Activated naive CD4-positive, alpha-beta T cell treated with anti-CD3 and anti-CD28 coated beads for 36 hours (primary cell): Measurements from ENCODE around the gene ARHGDIB. TPM values are rescaled to one million over a fixed set of nuclear protein-coding genes. Genes with fewer than 3 reads are reported as not detected.
A peak's percentile ranks its signal among the peaks of the same experiment; 100 is the strongest.

Source experiments
- CTCF ChIA-PET: fragments of 350-600 bp; sonication (Branson Sonifier 250); formaldehyde crosslinking; loops from one replicate; lab custom pipeline; 2021; ENCODE audit warnings: antibody characterized with exemption; lab: Charles Lee
- DNase-seq: peaks from one replicate; pipeline ENCODE4 v3.0.0-alpha.2; 2020
- H3K27ac Mint-ChIP-seq: one replicate; pipeline ENCODE4 v1.8.0; 2021; ENCODE audit warnings: mild to moderate bottlenecking, mixed read lengths
- H3K27me3 Mint-ChIP-seq: one replicate; pipeline ENCODE4 v1.8.0; 2021; ENCODE audit warnings: low read depth, mixed read lengths
- H3K36me3 Mint-ChIP-seq: one replicate; pipeline ENCODE4 v1.8.0; 2021; ENCODE audit warnings: low read depth, mixed read lengths
- H3K4me1 Mint-ChIP-seq: one replicate; pipeline ENCODE4 v1.8.0; 2021; ENCODE audit warnings: low read depth, mixed read lengths
- H3K4me3 Mint-ChIP-seq: one replicate; pipeline ENCODE4 v1.8.0; 2021; ENCODE audit warnings: mild to moderate bottlenecking, moderate library complexity, mixed read lengths
- H3K9me3 Mint-ChIP-seq: one replicate; pipeline ENCODE4 v1.8.0; 2021; ENCODE audit warnings: mixed read lengths
- intact Hi-C: fragments of 100-400 bp; cut with micrococcal nuclease; formaldehyde crosslinking; loops from one replicate; pipeline ENCODE4 v1.15.1; 2023
- total RNA-seq, 2 experiments: library from RNA; stranded (reverse); gene quantifications; one replicate each; pipeline ENCODE4 v1.2.3, GENCODE V29; 2021

The ARHGDIB gene
- 100 to 1,000 TPM; 663 to 730 TPM for total RNA-seq

- intact Hi-C loops = loop anchor here (1.0 to 5.0 kb wide), 11 partner anchors 9 to 1764 kb away; partner anchors contain the start of genes C12orf60, EMP1 and WBP11
- DNase-seq = peak; percentile 91
- H3K27me3 Mint-ChIP-seq = no peaks in the 10 kb centered on the region
- CTCF ChIA-PET = interaction anchor here (0.7 to 1.3 kb wide), 4 partner anchors 10 to 190 kb away, joined by 3 to 4 read pairs (median 4); partner anchors contain the start of gene PDE6H
- no peaks in the 10 kb centered on the region for H3K9me3 Mint-ChIP-seq
- peaks cover 41% of the 10 kb centered on the region for H3K4me1 Mint-ChIP-seq
- H3K27ac Mint-ChIP-seq = peak within 1 kb of the TSS; percentile 100
- peaks cover 35% of the 10 kb centered on the region for H3K36me3 Mint-ChIP-seq
- H3K4me3 Mint-ChIP-seq = peak within 1 kb of the TSS; percentile 98
These were observed at the start of gene ARHGDIB for GRCh38 chr12:14961466-14962152. ARHGDIB (minus strand) TSS chr12:14961601; CDS start chr12:14950712, 10,889 bp downstream.

- CTCF ChIA-PET = no interaction called here
- Mint-ChIP-seq H3K9me3 (no peaks in the 10 kb centered on the region), H3K36me3 (no peaks in the 10 kb centered on the region), H3K4me3 (no peak overlapping the region), H3K27me3 (peaks cover 11% of the 10 kb centered on the region), H3K4me1 (no peaks in the 10 kb centered on the region), H3K27ac (no peak overlapping the region)
- intact Hi-C loops = no loop called here
- no peak for DNase-seq
These were observed 49.8 kb upstream of the ARHGDIB start for GRCh38 chr12:15011162-15011561.

- H3K9me3 Mint-ChIP-seq = no peaks in the 10 kb centered on the region
- intact Hi-C loops = no loop called here
- H3K27ac Mint-ChIP-seq = no peak overlapping the region
- no peak overlapping the region for H3K4me3 Mint-ChIP-seq
- CTCF ChIA-PET = interaction anchor here (0.7 to 1.2 kb wide), 4 partner anchors 11 to 162 kb away, joined by 3 to 4 read pairs (median 3); no protein-coding TSS in a partner anchor
- H3K4me1 Mint-ChIP-seq = no peaks in the 10 kb centered on the region
- peaks cover 19% of the 10 kb centered on the region for H3K27me3 Mint-ChIP-seq
- H3K36me3 Mint-ChIP-seq = no peaks in the 10 kb centered on the region
- DNase-seq = no peak
These were observed 46.1 kb upstream of the ARHGDIB start for GRCh38 chr12:15007551-15007950.

- DNase-seq = no peak
- intact Hi-C loops = no loop called here
- no peaks in the 10 kb centered on the region for H3K4me1 Mint-ChIP-seq
- no peak overlapping the region for H3K4me3 Mint-ChIP-seq
- no peaks in the 10 kb centered on the region for H3K36me3 Mint-ChIP-seq
- CTCF ChIA-PET = interaction anchor here (1.6 kb wide), 1 partner anchor 10 kb away, joined by 6 read pairs; no protein-coding TSS in a partner anchor
- no peak overlapping the region for H3K27ac Mint-ChIP-seq
- no peaks in the 10 kb centered on the region for H3K9me3 Mint-ChIP-seq
- H3K27me3 Mint-ChIP-seq = peaks cover 23% of the 10 kb centered on the region
These were observed 43.7 kb upstream of the ARHGDIB start for GRCh38 chr12:15005064-15005463.

GRCh38 chr12:15004421-15004820, 43.0 kb upstream of the ARHGDIB start:
- CTCF ChIA-PET = interaction anchor here (1.6 kb wide), 1 partner anchor 9 kb away, joined by 6 read pairs; no protein-coding TSS in a partner anchor
- Mint-ChIP-seq H3K36me3 (no peaks in the 10 kb centered on the region), H3K27ac (no peak overlapping the region), H3K9me3 (no peaks in the 10 kb centered on the region), H3K27me3 (peaks cover 21% of the 10 kb centered on the region), H3K4me1 (no peaks in the 10 kb centered on the region), H3K4me3 (no peak overlapping the region)
- intact Hi-C loops = no loop called here
- DNase-seq = no peak

GRCh38 chr12:15001733-15002382, 40.5 kb upstream of the ARHGDIB start:
- CTCF ChIA-PET = interaction anchor here (1.1 to 1.2 kb wide), 2 partner anchors 156 to 285 kb away, joined by 4 read pairs; no protein-coding TSS in a partner anchor
- Mint-ChIP-seq H3K9me3 (no peaks in the 10 kb centered on the region), H3K27me3 (peaks cover 16% of the 10 kb centered on the region), H3K36me3 (no peaks in the 10 kb centered on the region), H3K4me1 (no peaks in the 10 kb centered on the region), H3K27ac (no peak overlapping the region), H3K4me3 (no peak overlapping the region)
- no peak for DNase-seq
- intact Hi-C loops = no loop called here

GRCh38 chr12:15000575-15000974, 39.2 kb upstream of the ARHGDIB start:
- CTCF ChIA-PET = interaction anchor here (1.1 to 1.2 kb wide), 2 partner anchors 155 to 284 kb away, joined by 4 read pairs; no protein-coding TSS in a partner anchor
- peaks cover 8% of the 10 kb centered on the region for H3K27me3 Mint-ChIP-seq
- no peaks in the 10 kb centered on the region for H3K36me3 Mint-ChIP-seq
- intact Hi-C loops = no loop called here
- peaks cover 1% of the 10 kb centered on the region for H3K4me1 Mint-ChIP-seq
- no peak overlapping the region for H3K4me3 Mint-ChIP-seq
- no peak overlapping the region for H3K27ac Mint-ChIP-seq
- no peak for DNase-seq
- no peaks in the 10 kb centered on the region for H3K9me3 Mint-ChIP-seq

GRCh38 chr12:14999695-15000365, 38.4 kb upstream of the ARHGDIB start:
- CTCF ChIA-PET = interaction anchor here (0.6 to 1.5 kb wide), 3 partner anchors 154 to 868 kb away, joined by 3 read pairs; partner anchors contain the start of gene RERG
- DNase-seq = no peak
- no peaks in the 10 kb centered on the region for H3K36me3 Mint-ChIP-seq
- H3K4me1 Mint-ChIP-seq = peaks cover 9% of the 10 kb centered on the region
- H3K4me3 Mint-ChIP-seq = no peak overlapping the region
- intact Hi-C loops = loop anchor here (5.0 kb wide), 1 partner anchor 522 kb away; no protein-coding TSS in a partner anchor
- no peak overlapping the region for H3K27ac Mint-ChIP-seq
- peaks cover 8% of the 10 kb centered on the region for H3K27me3 Mint-ChIP-seq
- no peaks in the 10 kb centered on the region for H3K9me3 Mint-ChIP-seq

- no peak for DNase-seq
- Mint-ChIP-seq H3K4me1 (peaks cover 16% of the 10 kb centered on the region), H3K9me3 (no peaks in the 10 kb centered on the region), H3K27me3 (peaks cover 8% of the 10 kb centered on the region), H3K4me3 (no peak overlapping the region), H3K36me3 (no peaks in the 10 kb centered on the region), H3K27ac (no peak overlapping the region)
- intact Hi-C loops = loop anchor here (5.0 kb wide), 1 partner anchor 523 kb away; no protein-coding TSS in a partner anchor
- CTCF ChIA-PET = interaction anchor here (0.5 to 1.5 kb wide), 4 partner anchors 153 to 869 kb away, joined by 3 read pairs; partner anchors contain the start of gene RERG
These were observed 37.8 kb upstream of the ARHGDIB start for GRCh38 chr12:14999021-14999694.

GRCh38 chr12:14997998-14998397, 36.6 kb upstream of the ARHGDIB start:
- H3K27me3 Mint-ChIP-seq = peaks cover 7% of the 10 kb centered on the region
- H3K9me3 Mint-ChIP-seq = no peaks in the 10 kb centered on the region
- H3K4me1 Mint-ChIP-seq = peaks cover 25% of the 10 kb centered on the region
- H3K4me3 Mint-ChIP-seq = no peak overlapping the region
- intact Hi-C loops = loop anchor here (5.0 kb wide), 1 partner anchor 524 kb away; no protein-coding TSS in a partner anchor
- no peak overlapping the region for H3K27ac Mint-ChIP-seq
- CTCF ChIA-PET = interaction anchor here (0.7 to 1.5 kb wide), 3 partner anchors 28 to 152 kb away, joined by 3 to 4 read pairs (median 3); no protein-coding TSS in a partner anchor
- H3K36me3 Mint-ChIP-seq = no peaks in the 10 kb centered on the region
- DNase-seq = no peak
